Activated CD4-positive, alpha-beta memory T cell treated with anti-CD3 and anti-CD28 coated beads, Interleukin-2, amount 10 ng/mL, durations not matched to agents 7 days and 5 days (primary cell): Measurements from ENCODE around the gene VILL. TPM values are rescaled to one million over a fixed set of nuclear protein-coding genes. Genes with fewer than 3 reads are reported as not detected.
"Not testable (repeated sequence)": the region's sequence is repeated elsewhere in the genome, so short reads cannot be mapped to it uniquely, and the experiment has no call there.

Experiments
- CTCF ChIA-PET: fragments of 350-600 bp; sonication (Branson Sonifier 250); formaldehyde crosslinking; loops from one replicate; lab custom pipeline; 2021; ENCODE audit warnings: antibody characterized with exemption, inconsistent platforms; lab: Charles Lee
- POLR2A ChIA-PET: fragments of 350-600 bp; sonication (Branson Sonifier 250); formaldehyde crosslinking; loops from one replicate; lab custom pipeline; 2021; ENCODE audit warnings: antibody characterized with exemption; lab: Charles Lee
- DNase-seq: peaks from one replicate; pipeline ENCODE4 v3.0.0-alpha.2; 2020
- H3K27ac Mint-ChIP-seq: one replicate; pipeline ENCODE4 v1.8.0; 2021; ENCODE audit warnings: mild to moderate bottlenecking, mixed read lengths
- H3K27me3 Mint-ChIP-seq: one replicate; pipeline ENCODE4 v1.8.0; 2021; ENCODE audit warnings: mixed read lengths
- H3K36me3 Mint-ChIP-seq: one replicate; pipeline ENCODE4 v1.8.0; 2021; ENCODE audit warnings: low read depth, mixed read lengths
- H3K4me1 Mint-ChIP-seq: one replicate; pipeline ENCODE4 v1.8.0; 2021; ENCODE audit warnings: mixed read lengths
- H3K4me3 Mint-ChIP-seq: one replicate; pipeline ENCODE4 v1.8.0; 2021; ENCODE audit warnings: mild to moderate bottlenecking, mixed read lengths
- H3K9me3 Mint-ChIP-seq: one replicate; pipeline ENCODE4 v1.8.0; 2021; ENCODE audit warnings: mixed read lengths
- total RNA-seq, 2 experiments: library from RNA; stranded (reverse); gene quantifications; one replicate each; pipeline ENCODE4 v1.2.3, GENCODE V29; 2021

Gene VILL
- total RNA-seq, 2 experiments from 2014 or later: 18.4 to 18.7 TPM

GRCh38 chr3:37981348-37981664 is 9.3 kb upstream of the VILL start:
- H3K36me3 Mint-ChIP-seq: no peaks in the 10 kb centered on the region
- H3K4me3 Mint-ChIP-seq: no peak overlapping the region
- no peaks in the 10 kb centered on the region for H3K4me1 Mint-ChIP-seq
- H3K27ac Mint-ChIP-seq: no peak overlapping the region
- H3K27me3 Mint-ChIP-seq: peaks cover 3% of the 10 kb centered on the region
- H3K9me3 Mint-ChIP-seq: no peaks in the 10 kb centered on the region
- ChIA-PET POLR2A (no interaction called here), CTCF (interaction anchor here (2.3 kb wide), 1 partner anchor 16 kb away, joined by 7 read pairs; no protein-coding TSS in a partner anchor)
- no peak for DNase-seq

- no peak for DNase-seq
- H3K4me3 Mint-ChIP-seq: no peak overlapping the region
- no peak overlapping the region for H3K27ac Mint-ChIP-seq
- H3K36me3 Mint-ChIP-seq: no peaks in the 10 kb centered on the region
- POLR2A ChIA-PET: no interaction called here
- H3K9me3 Mint-ChIP-seq: no peaks in the 10 kb centered on the region
- CTCF ChIA-PET: interaction anchor here (2.3 kb wide), 1 partner anchor 15 kb away, joined by 7 read pairs; no protein-coding TSS in a partner anchor
- no peaks in the 10 kb centered on the region for H3K4me1 Mint-ChIP-seq
- H3K27me3 Mint-ChIP-seq: peaks cover 3% of the 10 kb centered on the region
Observed at GRCh38 chr3:37982331-37982730, 8.3 kb upstream of the VILL start.

GRCh38 chr3:37984051-37984450 is 6.5 kb upstream of the VILL start:
- Mint-ChIP-seq H3K9me3 (no peaks in the 10 kb centered on the region), H3K27me3 (peaks cover 3% of the 10 kb centered on the region), H3K27ac (no peak overlapping the region), H3K36me3 (no peaks in the 10 kb centered on the region), H3K4me1 (no peaks in the 10 kb centered on the region), H3K4me3 (no peak overlapping the region)
- ChIA-PET POLR2A (no interaction called here), CTCF (interaction anchor here (0.7 kb wide), 1 partner anchor 9 kb away, joined by 3 read pairs; no protein-coding TSS in a partner anchor)
- no peak for DNase-seq

- DNase-seq: no peak
- CTCF ChIA-PET: interaction anchor here (1.3 to 2.6 kb wide), 2 partner anchors 11 to 12 kb away, joined by 7 to 14 read pairs; no protein-coding TSS in a partner anchor
- Mint-ChIP-seq H3K4me1 (no peaks in the 10 kb centered on the region), H3K9me3 (no peaks in the 10 kb centered on the region), H3K4me3 (no peak overlapping the region), H3K27ac (no peak overlapping the region), H3K36me3 (no peaks in the 10 kb centered on the region), H3K27me3 (peaks cover 3% of the 10 kb centered on the region)
- POLR2A ChIA-PET: no interaction called here
Observed at GRCh38 chr3:37984596-37984995, 6.0 kb upstream of the VILL start.

DNA sequence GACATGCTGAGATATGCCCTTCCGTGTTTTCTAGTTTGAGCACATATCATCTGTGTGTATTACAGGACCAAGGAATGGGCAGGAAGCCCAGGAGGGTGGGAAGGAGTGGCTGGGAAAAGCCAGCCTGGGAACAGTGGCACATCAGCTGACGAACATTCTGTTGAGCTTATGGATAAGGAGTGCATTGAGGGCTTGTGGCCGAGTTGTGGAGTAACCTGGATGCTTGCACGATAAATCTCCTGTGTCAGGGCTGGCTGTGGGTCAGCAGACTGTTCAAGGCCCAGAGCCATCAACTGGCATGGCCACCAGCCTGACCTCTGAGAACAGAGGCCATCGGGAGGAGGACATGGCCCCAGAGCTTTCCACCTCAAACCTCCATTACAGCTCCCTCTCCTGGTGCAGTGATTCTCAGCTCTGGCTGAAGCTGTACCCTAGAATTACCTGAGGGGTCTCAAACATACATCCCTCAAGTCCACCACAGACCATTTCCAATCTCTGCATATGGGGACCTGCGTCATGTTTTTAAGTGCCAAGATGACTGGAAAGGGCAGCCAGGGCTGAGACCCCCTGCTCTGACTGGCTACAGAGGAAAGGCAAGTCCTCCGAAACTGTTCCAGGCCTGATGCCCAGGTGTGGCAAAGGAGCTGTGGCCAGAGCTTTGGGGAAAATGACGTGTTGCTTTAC is 4.8 kb upstream of the VILL start:
- no peaks in the 10 kb centered on the region for H3K4me1 Mint-ChIP-seq
- POLR2A ChIA-PET: no interaction called here
- H3K27ac Mint-ChIP-seq: no peak overlapping the region
- H3K36me3 Mint-ChIP-seq: no peaks in the 10 kb centered on the region
- DNase-seq: no peak
- no peaks in the 10 kb centered on the region for H3K9me3 Mint-ChIP-seq
- CTCF ChIA-PET: interaction anchor here (0.5 to 2.6 kb wide), 4 partner anchors 9 to 554 kb away, joined by 3 to 14 read pairs (median 6); no protein-coding TSS in a partner anchor
- peaks cover 3% of the 10 kb centered on the region for H3K27me3 Mint-ChIP-seq
- H3K4me3 Mint-ChIP-seq: no peak overlapping the region

GRCh38 chr3:37986479-37987314 is 3.9 kb upstream of the VILL start:
- no peak for DNase-seq
- Mint-ChIP-seq H3K4me1 (no peaks in the 10 kb centered on the region), H3K36me3 (no peaks in the 10 kb centered on the region), H3K27me3 (peaks cover 2% of the 10 kb centered on the region), H3K9me3 (no peaks in the 10 kb centered on the region), H3K4me3 (no peak overlapping the region), H3K27ac (no peak overlapping the region)
- ChIA-PET CTCF (interaction anchor here (1.7 to 2.6 kb wide), 2 partner anchors 10 to 13 kb away, joined by 10 to 14 read pairs; no protein-coding TSS in a partner anchor), POLR2A (no interaction called here)

- Mint-ChIP-seq H3K27me3 (no peaks in the 10 kb centered on the region), H3K9me3 (no peaks in the 10 kb centered on the region), H3K36me3 (no peaks in the 10 kb centered on the region), H3K4me3 (no peak overlapping the region), H3K4me1 (no peaks in the 10 kb centered on the region), H3K27ac (no peak overlapping the region)
- DNase-seq: no peak
- CTCF ChIA-PET: interaction anchor here (1.7 to 1.8 kb wide), 2 partner anchors 10 to 14 kb away, joined by 6 to 10 read pairs; no protein-coding TSS in a partner anchor
- POLR2A ChIA-PET: no interaction called here
Observed at GRCh38 chr3:37987315-37987697, 3.3 kb upstream of the VILL start.

DNA sequence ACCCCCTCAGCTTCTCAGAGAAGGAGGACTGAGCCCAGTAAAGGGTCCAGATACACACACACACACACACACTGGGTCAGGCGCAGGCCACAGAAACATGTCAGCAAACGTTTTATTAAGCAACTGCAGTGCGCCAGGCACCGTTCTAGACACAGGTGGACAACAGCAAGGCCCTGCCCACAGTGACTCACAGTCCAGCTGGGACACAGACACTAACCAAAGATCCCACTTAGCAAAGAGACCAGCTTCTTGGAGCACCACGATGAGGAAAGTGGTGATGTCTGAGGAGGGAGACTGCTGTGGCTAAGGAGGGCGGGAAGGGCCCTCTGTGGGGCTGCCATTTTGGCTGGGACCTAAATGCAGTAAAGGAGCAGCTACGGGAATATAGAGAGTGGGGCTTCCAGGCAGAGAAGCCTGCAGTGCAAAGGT is 2.8 kb upstream of the VILL start:
- ChIA-PET POLR2A (no interaction called here), CTCF (interaction anchor here (1.7 to 1.8 kb wide), 2 partner anchors 9 to 14 kb away, joined by 6 to 10 read pairs; no protein-coding TSS in a partner anchor)
- peaks cover under 1% of the 10 kb centered on the region for H3K4me1 Mint-ChIP-seq

GRCh38 chr3:37988376-37988775 is 2.2 kb upstream of the VILL start:
- POLR2A ChIA-PET: not testable (repeated sequence)

More for the DNA sequence above, 2.8 kb upstream of the VILL start:
- H3K36me3 Mint-ChIP-seq: no peaks in the 10 kb centered on the region
- no peaks in the 10 kb centered on the region for H3K9me3 Mint-ChIP-seq
- H3K27ac Mint-ChIP-seq: no peak overlapping the region
- no peak for DNase-seq
- H3K27me3 Mint-ChIP-seq: no peaks in the 10 kb centered on the region
- H3K4me3 Mint-ChIP-seq: no peak overlapping the region

DNA sequence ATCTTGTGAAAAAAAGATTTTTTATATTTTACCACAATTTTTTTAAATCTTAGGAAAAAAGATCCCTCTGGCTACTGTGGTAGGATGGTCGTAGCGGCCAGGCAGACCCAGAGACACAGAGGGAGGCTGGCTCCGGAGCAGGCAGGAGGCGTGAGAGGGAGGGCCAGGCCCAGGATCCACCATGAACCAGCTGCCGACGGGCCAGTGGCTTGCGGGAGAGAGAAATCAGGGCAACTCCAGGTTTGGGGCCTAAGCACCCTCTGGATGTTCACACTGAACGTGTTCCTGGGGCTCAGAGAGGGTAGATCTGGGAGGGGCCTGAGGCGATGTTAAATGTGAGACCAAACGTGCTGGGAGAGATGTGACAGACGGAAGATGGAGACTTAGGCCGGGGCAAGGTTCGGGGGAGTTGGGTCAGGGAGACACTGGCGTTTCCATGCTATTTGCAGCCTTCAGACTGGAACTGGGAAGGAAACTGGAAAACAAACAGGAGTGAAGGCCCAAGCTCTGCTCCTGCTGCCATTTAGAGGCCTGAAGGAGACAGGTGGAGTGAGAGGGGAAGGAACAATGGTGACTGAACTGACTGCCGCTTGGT is 1.6 kb upstream of the VILL start:
- Mint-ChIP-seq H3K4me1 (peaks cover 13% of the 10 kb centered on the region), H3K27me3 (no peaks in the 10 kb centered on the region), H3K4me3 (no peak overlapping the region), H3K9me3 (no peaks in the 10 kb centered on the region), H3K27ac (no peak overlapping the region), H3K36me3 (no peaks in the 10 kb centered on the region)
- DNase-seq: no peak
- POLR2A ChIA-PET: no interaction called here
- CTCF ChIA-PET: interaction anchor here (1.8 kb wide), 1 partner anchor 15 kb away, joined by 6 read pairs; no protein-coding TSS in a partner anchor

More at GRCh38 chr3:37988376-37988775, 2.2 kb upstream of the VILL start:
- H3K9me3 Mint-ChIP-seq, H3K36me3 Mint-ChIP-seq, H3K27ac Mint-ChIP-seq, H3K4me3 Mint-ChIP-seq, DNase-seq, H3K27me3 Mint-ChIP-seq, H3K4me1 Mint-ChIP-seq: not testable (repeated sequence)
- CTCF ChIA-PET: interaction anchor here (1.8 kb wide), 1 partner anchor 15 kb away, joined by 6 read pairs; no protein-coding TSS in a partner anchor

DNA sequence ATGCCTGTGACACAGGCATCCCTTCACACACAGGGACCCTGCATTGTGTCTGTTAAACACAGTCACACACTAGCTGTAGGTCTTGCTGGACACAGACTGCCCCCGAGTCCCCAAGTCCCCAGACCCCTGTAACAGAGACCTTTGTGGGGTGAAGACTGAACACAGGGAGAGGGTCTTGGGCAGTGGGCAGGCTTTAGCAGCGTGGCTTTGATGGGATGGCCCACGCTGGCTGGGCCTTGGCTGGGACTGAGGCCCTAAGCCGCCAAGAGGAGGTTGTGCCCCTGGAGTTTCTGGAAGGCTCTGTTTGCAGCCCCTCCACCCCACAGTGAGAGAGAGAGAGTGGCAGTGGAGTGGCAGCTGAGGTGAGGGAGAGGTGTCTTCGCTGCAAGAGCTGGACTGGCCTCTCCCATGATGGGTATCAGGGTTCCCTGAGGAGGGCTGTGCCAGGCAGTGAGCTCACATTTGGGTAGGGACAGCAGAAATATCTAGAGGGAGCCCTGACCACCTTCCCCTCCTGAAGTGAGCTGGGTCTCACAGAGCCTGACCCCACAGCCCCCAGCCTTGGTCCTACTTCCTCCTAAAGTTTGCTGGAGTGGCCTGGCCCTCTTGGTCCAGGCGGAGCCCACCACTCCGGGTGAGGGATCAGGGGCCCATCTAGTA is 635 bp upstream of the VILL start:
- peaks cover 21% of the 10 kb centered on the region for H3K4me1 Mint-ChIP-seq
- no peak for DNase-seq
- H3K36me3 Mint-ChIP-seq: no peaks in the 10 kb centered on the region
- ChIA-PET POLR2A (no interaction called here), CTCF (no interaction called here)
- no peak overlapping the region for H3K4me3 Mint-ChIP-seq
- no peaks in the 10 kb centered on the region for H3K9me3 Mint-ChIP-seq
- no peak overlapping the region for H3K27ac Mint-ChIP-seq
- no peaks in the 10 kb centered on the region for H3K27me3 Mint-ChIP-seq

- CTCF ChIA-PET: no interaction called here
- Mint-ChIP-seq H3K36me3 (peaks cover 8% of the 10 kb centered on the region), H3K27me3 (no peaks in the 10 kb centered on the region), H3K4me1 (peaks cover 32% of the 10 kb centered on the region), H3K9me3 (no peaks in the 10 kb centered on the region), H3K4me3 (no peak overlapping the region), H3K27ac (no peak overlapping the region)
- POLR2A ChIA-PET: no interaction called here
- DNase-seq: no peak
Observed at GRCh38 chr3:37991109-37991508, 523 bp downstream of the VILL start.
